ENCODE measurements around the gene NELL1. TPM values are rescaled to one million over a fixed set of nuclear protein-coding genes. Genes with fewer than 3 reads are reported as not detected.

Gene NELL1
- total and polyA plus RNA-seq, 2 experiments from 2014 or later = 1.6 TPM; not detected in 1

DNA sequence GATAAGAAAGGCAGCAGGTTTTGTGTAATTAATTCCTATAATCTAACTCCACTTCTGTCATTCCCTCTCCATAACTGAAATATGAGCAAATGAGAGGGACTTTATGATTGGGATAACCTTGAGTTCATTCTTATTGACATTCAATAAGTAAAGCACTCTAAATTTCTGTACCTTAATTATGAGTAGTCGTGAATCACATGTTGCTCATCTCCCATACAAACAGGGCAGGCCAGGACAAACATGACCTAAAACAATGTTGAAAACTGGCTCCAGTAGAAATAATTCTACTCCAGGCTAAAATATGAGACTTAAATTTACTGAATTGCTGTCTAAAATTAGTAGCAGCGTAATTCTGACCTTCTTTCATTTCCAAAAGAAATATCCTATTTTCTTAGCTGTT lies 505.4 kb downstream of the NELL1 start (continued):
- TF ChIP-seq EZH2 (IDR thresholded peaks at IDR 0.05; ENCODE audit: low read depth, unreplicated experiment) (no peak), NANOG (IDR thresholded peaks at IDR 0.05; ENCODE audit: borderline replicate concordance) (no peak), ZNF331 (CRISPR knock-in tag; IDR thresholded peaks at IDR 0.05; ENCODE audit: low read depth) (no peak), POLR2AphosphoS5 (IDR thresholded peaks at IDR 0.05; ENCODE audit: low read depth) (no peak), CREB1 (CRISPR knock-in tag; IDR thresholded peaks at IDR 0.05; ENCODE audit: low read depth) (no peak)
- TF ChIP-seq, protein P1, sequence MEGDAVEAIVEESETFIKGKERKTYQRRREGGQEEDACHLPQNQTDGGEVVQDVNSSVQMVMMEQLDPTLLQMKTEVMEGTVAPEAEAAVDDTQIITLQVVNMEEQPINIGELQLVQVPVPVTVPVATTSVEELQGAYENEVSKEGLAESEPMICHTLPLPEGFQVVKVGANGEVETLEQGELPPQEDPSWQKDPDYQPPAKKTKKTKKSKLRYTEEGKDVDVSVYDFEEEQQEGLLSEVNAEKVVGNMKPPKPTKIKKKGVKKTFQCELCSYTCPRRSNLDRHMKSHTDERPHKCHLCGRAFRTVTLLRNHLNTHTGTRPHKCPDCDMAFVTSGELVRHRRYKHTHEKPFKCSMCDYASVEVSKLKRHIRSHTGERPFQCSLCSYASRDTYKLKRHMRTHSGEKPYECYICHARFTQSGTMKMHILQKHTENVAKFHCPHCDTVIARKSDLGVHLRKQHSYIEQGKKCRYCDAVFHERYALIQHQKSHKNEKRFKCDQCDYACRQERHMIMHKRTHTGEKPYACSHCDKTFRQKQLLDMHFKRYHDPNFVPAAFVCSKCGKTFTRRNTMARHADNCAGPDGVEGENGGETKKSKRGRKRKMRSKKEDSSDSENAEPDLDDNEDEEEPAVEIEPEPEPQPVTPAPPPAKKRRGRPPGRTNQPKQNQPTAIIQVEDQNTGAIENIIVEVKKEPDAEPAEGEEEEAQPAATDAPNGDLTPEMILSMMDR (conservative IDR thresholded peaks at IDR 0.05; ENCODE audit: low read depth in 2 of 2) = no peak
- TF ChIP-seq, protein P2, sequence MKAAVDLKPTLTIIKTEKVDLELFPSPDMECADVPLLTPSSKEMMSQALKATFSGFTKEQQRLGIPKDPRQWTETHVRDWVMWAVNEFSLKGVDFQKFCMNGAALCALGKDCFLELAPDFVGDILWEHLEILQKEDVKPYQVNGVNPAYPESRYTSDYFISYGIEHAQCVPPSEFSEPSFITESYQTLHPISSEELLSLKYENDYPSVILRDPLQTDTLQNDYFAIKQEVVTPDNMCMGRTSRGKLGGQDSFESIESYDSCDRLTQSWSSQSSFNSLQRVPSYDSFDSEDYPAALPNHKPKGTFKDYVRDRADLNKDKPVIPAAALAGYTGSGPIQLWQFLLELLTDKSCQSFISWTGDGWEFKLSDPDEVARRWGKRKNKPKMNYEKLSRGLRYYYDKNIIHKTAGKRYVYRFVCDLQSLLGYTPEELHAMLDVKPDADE (IDR thresholded peaks at IDR 0.05) = no peak

DNA sequence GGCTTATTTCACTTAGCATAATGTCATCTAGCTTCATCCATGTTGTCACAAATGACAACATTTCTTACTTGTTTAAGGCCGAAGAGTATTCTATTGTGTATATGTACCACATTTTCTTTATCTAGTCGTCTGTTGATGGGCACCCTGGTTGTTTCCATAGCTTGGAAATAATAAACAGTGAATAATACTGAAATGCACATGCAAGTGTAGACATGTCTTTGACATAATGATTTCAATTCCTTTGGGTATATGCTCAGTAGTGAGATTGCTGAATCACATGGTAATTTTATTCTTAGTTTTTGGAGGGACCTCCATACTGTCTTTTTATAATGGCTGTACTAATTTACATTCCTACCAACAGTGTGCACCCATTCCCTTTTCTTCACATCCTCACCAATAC lies 508.0 kb downstream of the NELL1 start:
- no peak for ATAC-seq
- no peaks in the 10 kb centered on the region for H3K79me2 ChIP-seq (replicated peaks; ENCODE audit: insufficient read depth)

More for the DNA sequence above, 508.0 kb downstream of the NELL1 start:
- Histone ChIP-seq H3K9me2 (ENCODE audit: insufficient read depth) (no peaks in the 10 kb centered on the region), H3K27ac (ENCODE audit: low read depth) (no peak overlapping the region), H3K4me1 (ENCODE audit: insufficient read depth) (no peaks in the 10 kb centered on the region; the same call in 1 of the 2 replicates), H2AFZ (no peak overlapping the region), H4K20me1 (replicated peaks; ENCODE audit: insufficient read depth) (no peaks in the 10 kb centered on the region), H3K27me3 (ENCODE audit: insufficient read depth) (no peaks in the 10 kb centered on the region), H3K4me3 (no peak overlapping the region), H3F3A (replicated peaks; ENCODE audit: low read depth) (no peaks in the 10 kb centered on the region), H3K4me2 (no peak overlapping the region), H3K36me3 (ENCODE audit: insufficient read depth) (no peaks in the 10 kb centered on the region)
- no peak for DNase-seq (ENCODE audit: low spot score)
- no peaks in the 10 kb centered on the region for H3K9me3 Mint-ChIP-seq
- TF ChIP-seq, protein P1 (conservative IDR thresholded peaks at IDR 0.05; ENCODE audit: low read depth in 2 of 2) = no peak
- TF ChIP-seq CREB1 (CRISPR knock-in tag; IDR thresholded peaks at IDR 0.05; ENCODE audit: low read depth) (no peak), STAT1 (IDR thresholded peaks at IDR 0.05; ENCODE audit: unreplicated experiment) (no peak)
- no peaks in the 10 kb centered on the region for H3K27me3 Mint-ChIP-seq (ENCODE audit: insufficient read depth, low read depth, poor library complexity)
- peaks cover 10% of the 10 kb centered on the region; the same call in 2 of the 3 replicates for H3K4me1 Mint-ChIP-seq
- no peaks in the 10 kb centered on the region for H3K36me3 Mint-ChIP-seq (ENCODE audit: low read depth)
- no peak overlapping the region for H3K4me3 Mint-ChIP-seq
- no peak overlapping the region for H3K27ac Mint-ChIP-seq

Data from GM23338 (cell line).